HepG2 (cell line): Measurements from ENCODE around the gene CBY1. TPM values are rescaled to one million over a fixed set of nuclear protein-coding genes. Genes with fewer than 3 reads are reported as not detected.
A peak's percentile ranks its signal among the peaks of the same experiment; 100 is the strongest.

Source experiments
- HCFC1 ChIP-seq: fragments of 150-350 bp; IDR thresholded peaks from 2 replicates; pipeline ENCODE4 v1.6.1; 2014; ENCODE audit warnings: low read depth, low read length
- KLF15 ChIP-seq: sonication (generic); formaldehyde crosslinking; IDR thresholded peaks from 2 replicates; pipeline ENCODE4 v1.8.1; 2023; ENCODE audit warnings: borderline replicate concordance, mild to moderate bottlenecking, inconsistent platforms, missing genetic modification reagents, mixed read lengths
- KMT2A ChIP-seq: sonication (generic); formaldehyde crosslinking; IDR thresholded peaks from 2 replicates; pipeline ENCODE4 v1.4.0; 2020; ENCODE audit warnings: missing genetic modification reagents
- NFYB ChIP-seq: sonication (generic); formaldehyde crosslinking; IDR thresholded peaks from 2 replicates; pipeline ENCODE4 v1.4.0; 2020; ENCODE audit warnings: missing genetic modification reagents
- SIX4 ChIP-seq: sonication (generic); formaldehyde crosslinking; IDR thresholded peaks from 2 replicates; pipeline ENCODE4 v1.4.0; 2020; ENCODE audit warnings: missing genetic modification reagents
- TOPORS ChIP-seq: sonication (generic); formaldehyde crosslinking; IDR thresholded peaks from 2 replicates; pipeline ENCODE4 v1.8.0; 2023; ENCODE audit warnings: mild to moderate bottlenecking, missing genetic modification reagents
- ZFY ChIP-seq: sonication (generic); formaldehyde crosslinking; IDR thresholded peaks from 2 replicates; pipeline ENCODE4 v1.4.0; 2020; ENCODE audit warnings: missing genetic modification reagents
- ZNF331 ChIP-seq: sonication (generic); formaldehyde crosslinking; IDR thresholded peaks from 2 replicates; pipeline ENCODE4 v1.4.0; 2020; ENCODE audit warnings: missing genetic modification reagents
- ZNF782 ChIP-seq: sonication (generic); formaldehyde crosslinking; IDR thresholded peaks from 2 replicates; pipeline ENCODE4 v1.4.0; 2020; ENCODE audit warnings: missing genetic modification reagents, mild to moderate bottlenecking, borderline replicate concordance
- ZNF83 ChIP-seq: sonication (generic); formaldehyde crosslinking; IDR thresholded peaks from 2 replicates; pipeline ENCODE4 v1.4.0; 2020; ENCODE audit warnings: missing genetic modification reagents, mild to moderate bottlenecking, borderline replicate concordance
- polyA plus RNA-seq, 8 experiments: library from polyadenylated mRNA; depleted of rRNA in 3 of 8; stranded (reverse) in 7 of 8; unstranded in 1 of 8; fragments of >200 nt; fragmentation: Illumina TruSeq in 4 of 8; extraction: Trizol in 4 of 8; gene quantifications; 2 replicates each; pipeline versions ENCODE4 v1.2.1 to v1.2.3, GENCODE V29; 2011 to 2016; ENCODE audit warnings: low read depth in 4 of 8, missing spikeins in 1 of 8, mixed read lengths in 1 of 8; ENCODE audit not compliant: insufficient read depth in 1 of 8
- total RNA-seq, 5 experiments: library from RNA; depleted of rRNA; stranded (reverse); fragments of >200 nt; fragmentation: Illumina TruSeq; extraction: Trizol; gene quantifications; 2 replicates each; pipeline ENCODE4 v1.2.3, GENCODE V29; 2016; ENCODE audit warnings: low read depth in 1 of 5
- TF ChIP-seq, protein P1 (sequence below): sonication (generic); formaldehyde crosslinking; IDR thresholded peaks from 2 replicates; pipeline ENCODE4; 2020; ENCODE audit warnings: missing genetic modification reagents, mild to moderate bottlenecking, borderline replicate concordance
- TF ChIP-seq, protein P2 (sequence below): sonication (generic); formaldehyde crosslinking; IDR thresholded peaks from 2 replicates; pipeline ENCODE4 v1.4.0; 2020; ENCODE audit warnings: missing genetic modification reagents
- TF ChIP-seq, protein P3 (sequence below): sonication (generic); formaldehyde crosslinking; IDR thresholded peaks from 2 replicates; pipeline ENCODE4 v1.4.0; 2020; ENCODE audit warnings: missing genetic modification reagents, low read depth, mild to moderate bottlenecking, borderline replicate concordance
- TF ChIP-seq, protein P4 (sequence below): sonication (generic); formaldehyde crosslinking; IDR thresholded peaks from 2 replicates; pipeline ENCODE4 v1.4.0; 2020; ENCODE audit warnings: missing genetic modification reagents, borderline replicate concordance
- TF ChIP-seq, protein P5 (sequence below), 2 experiments: IDR thresholded peaks; 2 replicates each; pipeline ENCODE4 v1.6.1; 2011 to 2012; ENCODE audit warnings: low read length in 2 of 2, borderline replicate concordance in 1 of 2, low read depth in 1 of 2, mild to moderate bottlenecking in 1 of 2, moderate library complexity in 1 of 2

Gene CBY1
- total and polyA plus RNA-seq, 2 of the 13 experiments (the other 11 are each of a cell fraction or from before 2014, with no cell fraction given): 19.7 to 20.3 TPM

DNA sequence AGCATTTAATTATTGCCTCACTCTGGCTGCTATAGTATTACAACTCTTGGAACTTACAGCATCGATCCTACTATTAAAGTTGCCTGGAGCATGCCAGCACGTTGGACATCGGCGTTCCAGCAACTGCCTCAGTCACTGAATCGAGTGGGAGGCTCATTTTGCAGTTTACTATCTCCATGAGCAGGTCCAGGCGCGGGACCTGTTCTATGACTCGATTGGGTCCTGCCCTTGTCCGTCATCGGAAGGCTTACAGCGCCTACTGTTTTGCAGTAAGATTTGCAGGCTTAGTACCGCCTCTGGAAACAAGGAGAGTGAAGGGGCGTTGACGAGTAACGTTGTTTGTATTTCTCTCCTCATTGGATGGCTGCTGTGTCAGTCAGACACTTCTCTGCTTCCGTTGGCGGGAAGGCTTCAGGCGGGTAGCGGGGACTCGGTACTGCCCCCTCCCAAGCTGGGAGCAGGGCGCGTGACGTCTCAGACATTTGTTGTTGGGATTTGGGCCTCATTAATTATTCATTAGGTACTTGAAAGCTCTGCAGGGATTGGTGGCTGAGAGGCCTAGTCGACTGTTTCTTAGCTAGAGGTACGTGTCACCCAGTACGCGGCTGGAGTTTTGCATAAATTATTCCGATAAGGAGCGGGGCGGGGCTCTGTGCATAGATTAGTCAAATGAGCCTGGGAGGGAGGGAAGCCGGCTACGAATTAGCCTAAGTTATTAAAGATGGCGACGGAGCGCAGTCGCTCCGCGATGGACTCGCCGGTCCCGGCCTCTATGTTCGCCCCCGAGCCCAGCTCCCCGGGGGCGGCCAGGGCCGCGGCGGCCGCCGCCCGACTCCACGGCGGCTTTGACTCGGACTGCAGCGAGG, 49.0 kb downstream of the CBY1 start, which contains the start of gene GTPBP1 (continued):
- TF ChIP-seq, protein P1, sequence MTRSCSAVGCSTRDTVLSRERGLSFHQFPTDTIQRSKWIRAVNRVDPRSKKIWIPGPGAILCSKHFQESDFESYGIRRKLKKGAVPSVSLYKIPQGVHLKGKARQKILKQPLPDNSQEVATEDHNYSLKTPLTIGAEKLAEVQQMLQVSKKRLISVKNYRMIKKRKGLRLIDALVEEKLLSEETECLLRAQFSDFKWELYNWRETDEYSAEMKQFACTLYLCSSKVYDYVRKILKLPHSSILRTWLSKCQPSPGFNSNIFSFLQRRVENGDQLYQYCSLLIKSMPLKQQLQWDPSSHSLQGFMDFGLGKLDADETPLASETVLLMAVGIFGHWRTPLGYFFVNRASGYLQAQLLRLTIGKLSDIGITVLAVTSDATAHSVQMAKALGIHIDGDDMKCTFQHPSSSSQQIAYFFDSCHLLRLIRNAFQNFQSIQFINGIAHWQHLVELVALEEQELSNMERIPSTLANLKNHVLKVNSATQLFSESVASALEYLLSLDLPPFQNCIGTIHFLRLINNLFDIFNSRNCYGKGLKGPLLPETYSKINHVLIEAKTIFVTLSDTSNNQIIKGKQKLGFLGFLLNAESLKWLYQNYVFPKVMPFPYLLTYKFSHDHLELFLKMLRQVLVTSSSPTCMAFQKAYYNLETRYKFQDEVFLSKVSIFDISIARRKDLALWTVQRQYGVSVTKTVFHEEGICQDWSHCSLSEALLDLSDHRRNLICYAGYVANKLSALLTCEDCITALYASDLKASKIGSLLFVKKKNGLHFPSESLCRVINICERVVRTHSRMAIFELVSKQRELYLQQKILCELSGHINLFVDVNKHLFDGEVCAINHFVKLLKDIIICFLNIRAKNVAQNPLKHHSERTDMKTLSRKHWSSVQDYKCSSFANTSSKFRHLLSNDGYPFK (CRISPR knock-in tag): no peak; the same call in 1 of the 2 replicates
- TF ChIP-seq ZFY (no peak), KMT2A (CRISPR knock-in tag) (no peak), SIX4 (peak; percentile 52; the same call in 1 of the 2 replicates), ZNF331 (CRISPR knock-in tag) (0 out of 2 replicates have a peak, but pooled peaks have one; percentile 16), ZNF83 (0 out of 2 replicates have a peak, but pooled peaks have one; percentile 56), NFYB (CRISPR knock-in tag) (peak; percentile 98), TOPORS (CRISPR knock-in tag) (no peak), KLF15 (no peak), HCFC1 (no peak), ZNF782 (CRISPR knock-in tag) (no peak)
- TF ChIP-seq, protein P2, sequence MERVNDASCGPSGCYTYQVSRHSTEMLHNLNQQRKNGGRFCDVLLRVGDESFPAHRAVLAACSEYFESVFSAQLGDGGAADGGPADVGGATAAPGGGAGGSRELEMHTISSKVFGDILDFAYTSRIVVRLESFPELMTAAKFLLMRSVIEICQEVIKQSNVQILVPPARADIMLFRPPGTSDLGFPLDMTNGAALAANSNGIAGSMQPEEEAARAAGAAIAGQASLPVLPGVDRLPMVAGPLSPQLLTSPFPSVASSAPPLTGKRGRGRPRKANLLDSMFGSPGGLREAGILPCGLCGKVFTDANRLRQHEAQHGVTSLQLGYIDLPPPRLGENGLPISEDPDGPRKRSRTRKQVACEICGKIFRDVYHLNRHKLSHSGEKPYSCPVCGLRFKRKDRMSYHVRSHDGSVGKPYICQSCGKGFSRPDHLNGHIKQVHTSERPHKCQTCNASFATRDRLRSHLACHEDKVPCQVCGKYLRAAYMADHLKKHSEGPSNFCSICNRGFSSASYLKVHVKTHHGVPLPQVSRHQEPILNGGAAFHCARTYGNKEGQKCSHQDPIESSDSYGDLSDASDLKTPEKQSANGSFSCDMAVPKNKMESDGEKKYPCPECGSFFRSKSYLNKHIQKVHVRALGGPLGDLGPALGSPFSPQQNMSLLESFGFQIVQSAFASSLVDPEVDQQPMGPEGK: peak; percentile 59; the same call in 1 of the 2 replicates
- TF ChIP-seq, protein P3, sequence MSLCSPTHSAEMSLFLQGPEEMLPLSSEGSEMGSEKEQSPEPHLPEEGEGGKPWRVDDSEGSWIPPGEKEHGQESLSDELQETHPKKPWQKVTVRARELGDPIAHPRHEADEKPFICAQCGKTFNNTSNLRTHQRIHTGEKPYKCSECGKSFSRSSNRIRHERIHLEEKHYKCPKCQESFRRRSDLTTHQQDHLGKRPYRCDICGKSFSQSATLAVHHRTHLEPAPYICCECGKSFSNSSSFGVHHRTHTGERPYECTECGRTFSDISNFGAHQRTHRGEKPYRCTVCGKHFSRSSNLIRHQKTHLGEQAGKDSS (CRISPR knock-in tag): peak; percentile 64; the same call in 1 of the 2 replicates
- TF ChIP-seq, protein P4, sequence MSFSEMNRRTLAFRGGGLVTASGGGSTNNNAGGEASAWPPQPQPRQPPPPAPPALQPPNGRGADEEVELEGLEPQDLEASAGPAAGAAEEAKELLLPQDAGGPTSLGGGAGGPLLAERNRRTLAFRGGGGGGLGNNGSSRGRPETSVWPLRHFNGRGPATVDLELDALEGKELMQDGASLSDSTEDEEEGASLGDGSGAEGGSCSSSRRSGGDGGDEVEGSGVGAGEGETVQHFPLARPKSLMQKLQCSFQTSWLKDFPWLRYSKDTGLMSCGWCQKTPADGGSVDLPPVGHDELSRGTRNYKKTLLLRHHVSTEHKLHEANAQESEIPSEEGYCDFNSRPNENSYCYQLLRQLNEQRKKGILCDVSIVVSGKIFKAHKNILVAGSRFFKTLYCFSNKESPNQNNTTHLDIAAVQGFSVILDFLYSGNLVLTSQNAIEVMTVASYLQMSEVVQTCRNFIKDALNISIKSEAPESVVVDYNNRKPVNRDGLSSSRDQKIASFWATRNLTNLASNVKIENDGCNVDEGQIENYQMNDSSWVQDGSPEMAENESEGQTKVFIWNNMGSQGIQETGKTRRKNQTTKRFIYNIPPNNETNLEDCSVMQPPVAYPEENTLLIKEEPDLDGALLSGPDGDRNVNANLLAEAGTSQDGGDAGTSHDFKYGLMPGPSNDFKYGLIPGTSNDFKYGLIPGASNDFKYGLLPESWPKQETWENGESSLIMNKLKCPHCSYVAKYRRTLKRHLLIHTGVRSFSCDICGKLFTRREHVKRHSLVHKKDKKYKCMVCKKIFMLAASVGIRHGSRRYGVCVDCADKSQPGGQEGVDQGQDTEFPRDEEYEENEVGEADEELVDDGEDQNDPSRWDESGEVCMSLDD (CRISPR knock-in tag): no peak
- TF ChIP-seq, protein P5, sequence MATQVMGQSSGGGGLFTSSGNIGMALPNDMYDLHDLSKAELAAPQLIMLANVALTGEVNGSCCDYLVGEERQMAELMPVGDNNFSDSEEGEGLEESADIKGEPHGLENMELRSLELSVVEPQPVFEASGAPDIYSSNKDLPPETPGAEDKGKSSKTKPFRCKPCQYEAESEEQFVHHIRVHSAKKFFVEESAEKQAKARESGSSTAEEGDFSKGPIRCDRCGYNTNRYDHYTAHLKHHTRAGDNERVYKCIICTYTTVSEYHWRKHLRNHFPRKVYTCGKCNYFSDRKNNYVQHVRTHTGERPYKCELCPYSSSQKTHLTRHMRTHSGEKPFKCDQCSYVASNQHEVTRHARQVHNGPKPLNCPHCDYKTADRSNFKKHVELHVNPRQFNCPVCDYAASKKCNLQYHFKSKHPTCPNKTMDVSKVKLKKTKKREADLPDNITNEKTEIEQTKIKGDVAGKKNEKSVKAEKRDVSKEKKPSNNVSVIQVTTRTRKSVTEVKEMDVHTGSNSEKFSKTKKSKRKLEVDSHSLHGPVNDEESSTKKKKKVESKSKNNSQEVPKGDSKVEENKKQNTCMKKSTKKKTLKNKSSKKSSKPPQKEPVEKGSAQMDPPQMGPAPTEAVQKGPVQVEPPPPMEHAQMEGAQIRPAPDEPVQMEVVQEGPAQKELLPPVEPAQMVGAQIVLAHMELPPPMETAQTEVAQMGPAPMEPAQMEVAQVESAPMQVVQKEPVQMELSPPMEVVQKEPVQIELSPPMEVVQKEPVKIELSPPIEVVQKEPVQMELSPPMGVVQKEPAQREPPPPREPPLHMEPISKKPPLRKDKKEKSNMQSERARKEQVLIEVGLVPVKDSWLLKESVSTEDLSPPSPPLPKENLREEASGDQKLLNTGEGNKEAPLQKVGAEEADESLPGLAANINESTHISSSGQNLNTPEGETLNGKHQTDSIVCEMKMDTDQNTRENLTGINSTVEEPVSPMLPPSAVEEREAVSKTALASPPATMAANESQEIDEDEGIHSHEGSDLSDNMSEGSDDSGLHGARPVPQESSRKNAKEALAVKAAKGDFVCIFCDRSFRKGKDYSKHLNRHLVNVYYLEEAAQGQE (IDR thresholded peaks at IDR 0.05; ENCODE audit: borderline replicate concordance in 1 of 2, low read depth in 1 of 2, low read length in 2 of 2): peak in 1 of 2 experiments; percentile 47; a peak in 1 of 4 replicates
